Heart right ventricle (tissue), 16 donors: Measurements from ENCODE around the gene POLR2I. TPM values are rescaled to one million over a fixed set of nuclear protein-coding genes. Genes with fewer than 3 reads are reported as not detected.

Experiments
- ATAC-seq, 8 donors: fragments of 200-7000 bp; cut with Tn5 transposase; one replicate each; pipeline ENCODE4 v1.9.1; 2020; ENCODE audit warnings: mild to moderate bottlenecking in 8 of 8, moderate library complexity in 8 of 8, moderate number of reproducible peaks in 1 of 8
- DNase-seq, 2 donors: peaks; one replicate each; pipeline ENCODE4 v3.0.0-alpha.2; 2020
- H3K27ac ChIP-seq, 10 donors: fragments of 200-600 bp; sonication (generic) in 2 of 10; one replicate each; pipeline versions ENCODE4 v1.5.0 to v1.8.0; 2020 to 2022; ENCODE audit warnings: mild to moderate bottlenecking in 3 of 10
- H3K27me3 ChIP-seq, 7 donors: fragments of 200-600 bp; one replicate each; pipeline ENCODE4 v1.8.0; 2021 to 2022; ENCODE audit warnings: mild to moderate bottlenecking in 2 of 7
- H3K36me3 ChIP-seq, 9 donors: fragments of 200-600 bp; sonication (generic) in 1 of 9; one replicate each; pipeline versions ENCODE4 v1.5.0 to v1.8.0; 2020 to 2022; ENCODE audit warnings: mild to moderate bottlenecking in 2 of 9
- H3K4me1 ChIP-seq, 9 donors: fragments of 200-600 bp; sonication (generic) in 1 of 9; one replicate each; pipeline versions ENCODE4 v1.5.0 to v1.8.0; 2020 to 2022; ENCODE audit warnings: mild to moderate bottlenecking in 4 of 9
- H3K4me3 ChIP-seq, 10 donors: fragments of 200-600 bp; sonication (generic) in 2 of 10; one replicate each; pipeline versions ENCODE4 v1.5.0 to v1.8.0; 2020 to 2022; ENCODE audit warnings: mild to moderate bottlenecking in 7 of 10, moderate library complexity in 2 of 10
- H3K9me3 ChIP-seq, 11 donors: fragments of 200-600 bp in 10 of 11; sonication (generic) in 2 of 11; one replicate each; pipeline versions ENCODE4 v1.5.0 to v1.8.0; 2013 to 2022; ENCODE audit warnings: mild to moderate bottlenecking in 2 of 11, control low read depth in 1 of 11, moderate library complexity in 1 of 11
- WGBS, 2 donors: extraction: QIAGEN DNeasy Blood & Tissue Kit; methylation state at CpG; one replicate each; pipeline ENCODE4 v1.1.7; 2013; ENCODE audit warnings: inconsistent platforms in 1 of 2; 5-methylcytosine and 5-hydroxymethylcytosine counted together
- intact Hi-C, 10 donors: fragments of 100-400 bp; cut with DNase I; formaldehyde crosslinking; loops; one replicate each; pipeline versions ENCODE4 v1.11.1 to v1.14.2; 2022
- polyA plus RNA-seq, 2 donors: library from polyadenylated mRNA; stranded (reverse); fragments of 200-250 nt; gene quantifications; one replicate each; pipeline ENCODE4 v1.2.3, GENCODE V29; 2013
- total RNA-seq, 10 donors: library from RNA; stranded (reverse); fragmentation: NEBNext Ultra II Directional in 3 of 10; extraction: Animal tissue kit (Norgen Biotek cat#: 25700) in 3 of 10; gene quantifications; one replicate each; pipeline versions ENCODE4 v1.2.1 to v1.2.4, GENCODE V29; 2021 to 2023
- TF ChIP-seq, protein P1 (sequence below), 9 donors: fragments of 200-600 bp; sonication (generic) in 2 of 9; IDR thresholded peaks; one replicate each; pipeline versions ENCODE4 v1.5.0 to v1.8.0; 2021 to 2022; ENCODE audit warnings: antibody characterized with exemption in 9 of 9, mild to moderate bottlenecking in 5 of 9, moderate library complexity in 1 of 9
- donor health status: Arrhythmogenic right ventricular cardiomyopathy.
- donor health status: ischemic (EF 13 %, LVEDD 7.1; RV severe dilation, severe dysfunction).
- donor health status: healthy with polysubstance abuse.
- donor health status: DM: no; HTN: yes; CAD: no.
- donor health status: DM: no; HTN: no; CAD: no.
- donor health status: ischemic (EF 25% LVEDD 6.9; RV normal size, moderate dysfunction).
- donor health status: ischemic (EF 25% LVEDD 5.7; RV mildly dilated, moderate dysfunction).
- donor health status: healthy.
- donor health status: DM: yes; HTN: yes; CAD: no.
- donor health status: Ischemic cardiomyopathy.
- donor health status: ischemic (EF 35%, LVEDD 5.7; RV mildly dilated, moderate dysfunction).
- donor health status: nonischemic (EF 11% LVEDD 7.7; RV severe dilation, severe dysfunction).
- donor health status: DM: yes; HTN: yes; CAD: no.
- donor health status: PGD.
- donor health status: ischemic (EF 29% LVEDD 5.4; RV normal size, mild dysfunction).
- donor health status: nonischemic (EF 23%, LVEDD 6.1; RV moderate dilation, normal function).

The POLR2I gene
- total and polyA plus RNA-seq, 12 donors = 83.7 to 153 (median 111) TPM

DNA sequence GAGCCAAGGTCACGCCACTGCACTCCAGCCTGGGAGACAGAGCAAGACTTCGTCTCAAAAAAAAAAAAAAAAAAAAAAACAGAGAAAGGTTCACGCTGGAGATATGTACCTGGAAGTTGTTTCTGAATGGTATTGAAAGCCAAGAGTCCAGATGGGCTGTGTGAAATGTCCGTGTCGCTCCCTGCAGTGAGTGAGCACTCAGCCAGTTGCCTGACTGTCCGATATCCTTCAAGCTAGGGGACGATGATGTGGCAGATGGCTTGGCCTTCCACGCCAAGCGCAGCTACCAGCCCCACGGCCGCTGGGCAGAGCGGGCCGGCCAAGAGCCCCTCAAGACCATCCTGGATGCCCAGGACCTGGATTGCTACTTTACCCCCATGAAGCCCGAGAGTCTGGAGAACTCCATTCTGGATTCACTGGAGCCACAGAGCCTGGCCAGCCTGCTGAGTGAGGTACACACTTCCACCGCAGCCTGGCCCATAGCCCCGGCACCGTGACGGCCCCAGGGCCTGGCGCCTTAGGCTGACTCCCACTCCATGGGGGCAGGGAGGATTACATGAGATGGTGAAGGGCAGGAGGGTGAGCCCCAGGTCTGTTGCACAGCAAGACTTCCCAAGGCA lies 15.4 kb downstream of the POLR2I start:
- Histone ChIP-seq H3K4me1 (peaks cover 0 to 33% (median 24%) of the 10 kb centered on the region in 9 donors), H3K4me3 (peak overlapping the region in 2 of 10 donors; percentile 5 to 13), H3K27me3 (no peaks in the 10 kb centered on the region), H3K27ac (peak overlapping the region in 9 of 10 donors; percentile 50 to 94 (median 78)), H3K36me3 (peaks cover 0 to 45% (median 0%) of the 10 kb centered on the region in 9 donors), H3K9me3 (no peaks in the 10 kb centered on the region)
- TF ChIP-seq, protein P1, sequence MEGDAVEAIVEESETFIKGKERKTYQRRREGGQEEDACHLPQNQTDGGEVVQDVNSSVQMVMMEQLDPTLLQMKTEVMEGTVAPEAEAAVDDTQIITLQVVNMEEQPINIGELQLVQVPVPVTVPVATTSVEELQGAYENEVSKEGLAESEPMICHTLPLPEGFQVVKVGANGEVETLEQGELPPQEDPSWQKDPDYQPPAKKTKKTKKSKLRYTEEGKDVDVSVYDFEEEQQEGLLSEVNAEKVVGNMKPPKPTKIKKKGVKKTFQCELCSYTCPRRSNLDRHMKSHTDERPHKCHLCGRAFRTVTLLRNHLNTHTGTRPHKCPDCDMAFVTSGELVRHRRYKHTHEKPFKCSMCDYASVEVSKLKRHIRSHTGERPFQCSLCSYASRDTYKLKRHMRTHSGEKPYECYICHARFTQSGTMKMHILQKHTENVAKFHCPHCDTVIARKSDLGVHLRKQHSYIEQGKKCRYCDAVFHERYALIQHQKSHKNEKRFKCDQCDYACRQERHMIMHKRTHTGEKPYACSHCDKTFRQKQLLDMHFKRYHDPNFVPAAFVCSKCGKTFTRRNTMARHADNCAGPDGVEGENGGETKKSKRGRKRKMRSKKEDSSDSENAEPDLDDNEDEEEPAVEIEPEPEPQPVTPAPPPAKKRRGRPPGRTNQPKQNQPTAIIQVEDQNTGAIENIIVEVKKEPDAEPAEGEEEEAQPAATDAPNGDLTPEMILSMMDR (IDR thresholded peaks at IDR 0.05) = no peak
- 70 to 75% methylated on average over 19 of the region's 19 CpGs for WGBS, 2 donors
- DNase-seq (no peak), ATAC-seq (peak in 5 of 8 donors; percentile 7 to 27 (median 23))
- intact Hi-C loops = loop anchor here in 1 of 10 donors (5.0 kb wide), 1 partner anchor 42 kb away; no protein-coding TSS in a partner anchor

DNA sequence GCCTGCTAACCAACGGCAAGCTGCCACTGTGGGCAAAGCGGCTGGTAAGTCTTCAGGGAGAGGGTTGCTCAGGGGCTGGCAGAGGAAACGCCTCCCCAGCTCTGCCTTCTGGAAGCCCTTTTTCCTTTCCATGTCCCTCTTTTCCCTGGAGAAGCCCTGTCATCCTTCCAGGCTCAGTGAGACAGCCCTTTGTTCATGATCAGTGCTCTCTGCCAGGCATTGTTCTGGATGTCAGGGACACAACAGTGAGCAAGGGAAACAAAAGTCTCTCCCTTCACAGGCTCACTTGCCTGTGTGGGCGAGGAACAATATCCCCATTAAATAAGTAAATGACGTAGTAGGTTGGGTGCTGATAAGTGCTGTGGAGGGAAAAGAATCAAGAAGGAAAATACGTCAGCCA lies 17.6 kb downstream of the POLR2I start:
- intact Hi-C loops = loop anchor here in 1 of 10 donors (5.0 kb wide), 1 partner anchor 40 kb away; no protein-coding TSS in a partner anchor
- ATAC-seq = no peak
- no peak overlapping the region for H3K4me3 ChIP-seq

DNA sequence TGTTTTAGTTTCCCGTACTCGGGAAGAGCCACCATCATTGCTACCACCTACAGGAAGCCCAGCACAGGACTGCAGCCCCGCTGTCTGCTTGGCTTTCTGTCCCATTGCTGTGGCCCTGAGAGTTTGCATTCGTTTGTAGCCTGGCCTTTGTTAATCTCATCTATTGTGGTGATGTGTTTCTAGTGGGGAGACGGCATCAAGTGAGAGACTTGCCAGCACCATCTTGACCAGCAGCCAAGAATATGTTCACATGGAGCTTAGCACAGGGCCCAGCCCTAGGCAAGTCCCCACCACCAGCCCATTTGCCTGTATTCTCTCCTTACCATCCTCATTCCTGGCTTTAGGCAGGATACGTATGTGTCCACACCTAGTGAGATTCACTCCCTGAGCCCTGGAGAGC lies 21.0 kb downstream of the POLR2I start:
- Histone ChIP-seq H3K4me1 (peaks cover 0 to 20% (median 6%) of the 10 kb centered on the region in 9 donors), H3K9me3 (no peaks in the 10 kb centered on the region), H3K27ac (peak overlapping the region in 9 of 10 donors; percentile 20 to 76 (median 62)), H3K36me3 (peaks cover 0 to 45% (median 0%) of the 10 kb centered on the region in 9 donors), H3K4me3 (no peak overlapping the region), H3K27me3 (no peaks in the 10 kb centered on the region)
- peak in 1 of 2 donors; percentile 54 for DNase-seq
- WGBS, 2 donors = 29 to 70% methylated on average over 6 of the region's 6 CpGs
- intact Hi-C loops = no loop called here
- peak; percentile 58 to 92 (median 84) for ATAC-seq
- TF ChIP-seq, protein P1 (IDR thresholded peaks at IDR 0.05) = no peak

More for the DNA sequence above, 17.6 kb downstream of the POLR2I start:
- DNase-seq = no peak
- Histone ChIP-seq H3K27me3 (no peaks in the 10 kb centered on the region), H3K27ac (peak overlapping the region in 7 of 10 donors; percentile 9 to 63 (median 39)), H3K4me1 (peaks cover 0 to 40% (median 24%) of the 10 kb centered on the region in 9 donors), H3K36me3 (peaks cover 0 to 39% (median 0%) of the 10 kb centered on the region in 9 donors), H3K9me3 (no peaks in the 10 kb centered on the region)
- TF ChIP-seq, protein P1 (IDR thresholded peaks at IDR 0.05) = no peak
- 63 to 69% methylated on average over 6 of the region's 6 CpGs for WGBS, 2 donors

DNA sequence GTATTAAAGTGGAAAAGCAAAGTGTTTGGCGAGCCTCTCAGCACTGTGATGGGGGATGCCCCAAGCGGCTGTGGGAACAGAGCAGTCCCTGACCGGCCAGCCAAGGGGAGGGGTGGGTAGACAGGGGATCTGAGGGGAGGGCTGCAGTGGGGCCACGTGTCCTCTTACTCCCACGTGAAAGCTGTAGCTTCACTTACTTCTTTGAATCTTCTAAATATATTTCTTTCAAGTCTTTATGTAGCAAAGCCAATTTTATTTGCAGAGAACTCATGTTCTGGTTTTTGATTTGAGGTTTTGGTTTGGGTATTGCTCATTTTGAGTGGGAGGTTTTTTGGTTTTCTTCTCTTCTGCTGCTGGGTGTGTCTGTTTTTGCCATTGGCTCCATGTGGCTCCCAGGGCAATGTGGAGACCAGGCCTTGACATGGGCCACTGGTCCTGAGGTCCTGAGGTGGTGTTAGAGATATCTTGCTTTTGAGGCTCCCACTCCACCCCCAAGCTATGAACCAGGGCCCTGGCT lies 21.5 kb downstream of the POLR2I start:
- DNase-seq (no peak), ATAC-seq (peak in 2 of 8 donors; percentile 18 to 26)
- 76 to 77% methylated on average over 5 of the region's 5 CpGs for WGBS, 2 donors
- TF ChIP-seq, protein P1 (IDR thresholded peaks at IDR 0.05) = no peak
- no peaks in the 10 kb centered on the region for H3K9me3 ChIP-seq
- peaks cover 0 to 48% (median 0%) of the 10 kb centered on the region in 9 donors for H3K36me3 ChIP-seq
- H3K27ac ChIP-seq = peak overlapping the region in 8 of 10 donors; percentile 20 to 76 (median 64)
- intact Hi-C loops = no loop called here
- H3K4me3 ChIP-seq = no peak overlapping the region
- no peaks in the 10 kb centered on the region for H3K27me3 ChIP-seq
- H3K4me1 ChIP-seq = peaks cover 0 to 20% (median 6%) of the 10 kb centered on the region in 9 donors
